Naive thymus-derived CD4-positive, alpha-beta T cell (primary cell): ENCODE measurements around the gene HDDC2. TPM values are rescaled to one million over a fixed set of nuclear protein-coding genes. Genes with fewer than 3 reads are reported as not detected.

Experiments used
- ATAC-seq: fragments of 150-1000 bp; cut with Tn5 transposase; 2 replicates; pipeline ENCODE4 v1.10.0; 2021; ENCODE audit warnings: mild to moderate bottlenecking, moderate library complexity
- CTCF ChIA-PET: fragments of 350-600 bp; sonication (Branson Sonifier 250); formaldehyde crosslinking; loops from one replicate; lab custom pipeline; 2021; ENCODE audit warnings: antibody characterized with exemption; lab: Charles Lee
- POLR2A ChIA-PET: fragments of 350-600 bp; sonication (Branson Sonifier 250); formaldehyde crosslinking; loops from one replicate; lab custom pipeline; 2021; ENCODE audit warnings: antibody characterized with exemption, inconsistent platforms; lab: Charles Lee
- DNase-seq, 9 donors: peaks; one replicate each; pipeline versions ENCODE4 v3.0.0 to v3.0.0-alpha.2; 2020 to 2022; ENCODE audit warnings: mixed read lengths in 1 of 9
- H3K27ac ChIP-seq: one replicate; pipeline ENCODE4 v1.7.0; 2013; ENCODE audit warnings: mild to moderate bottlenecking, low read depth, low read length, moderate library complexity
- H3K27me3 ChIP-seq, 2 donors: one replicate each; pipeline ENCODE4 v1.7.0; 2013; ENCODE audit warnings: low read length in 2 of 2, mild to moderate bottlenecking in 2 of 2, moderate library complexity in 2 of 2; ENCODE audit not compliant: control insufficient read depth in 2 of 2, insufficient read depth in 2 of 2
- H3K36me3 ChIP-seq, 3 experiments: 1 replicate in 2 of 3; 2 replicates in 1 of 3; pipeline ENCODE4 v1.7.0; 2013; ENCODE audit warnings: low read length in 3 of 3, mild to moderate bottlenecking in 3 of 3, moderate library complexity in 1 of 3; ENCODE audit not compliant: insufficient read depth in 3 of 3, control insufficient read depth in 2 of 3
- H3K4me1 ChIP-seq, 2 donors: one replicate each; pipeline ENCODE4 v1.7.0; 2013; ENCODE audit warnings: low read length in 2 of 2, mild to moderate bottlenecking in 2 of 2, moderate library complexity in 1 of 2; ENCODE audit not compliant: control insufficient read depth in 2 of 2, insufficient read depth in 2 of 2
- H3K4me3 ChIP-seq: 2 replicates; pipeline ENCODE4 v1.7.0; 2013; ENCODE audit warnings: mild to moderate bottlenecking, low read length
- H3K9me3 ChIP-seq, 3 experiments: 1 replicate in 2 of 3; 2 replicates in 1 of 3; pipeline ENCODE4 v1.7.0; 2013; ENCODE audit warnings: low read length in 3 of 3; ENCODE audit not compliant: control insufficient read depth in 2 of 3
- H3K27ac Mint-ChIP-seq, 9 donors: one replicate each; pipeline ENCODE4 v1.8.0; 2020 to 2022; ENCODE audit warnings: mixed read lengths in 9 of 9, mild to moderate bottlenecking in 8 of 9, moderate library complexity in 5 of 9, inconsistent platforms in 2 of 9
- H3K27me3 Mint-ChIP-seq, 5 donors: one replicate each; pipeline ENCODE4 v1.8.0; 2021 to 2022; ENCODE audit warnings: mixed read lengths in 5 of 5, mild to moderate bottlenecking in 1 of 5
- H3K36me3 Mint-ChIP-seq, 5 donors: one replicate each; pipeline ENCODE4 v1.8.0; 2020 to 2022; ENCODE audit warnings: mixed read lengths in 5 of 5, mild to moderate bottlenecking in 3 of 5, inconsistent platforms in 1 of 5
- H3K4me1 Mint-ChIP-seq, 7 donors: one replicate each; pipeline ENCODE4 v1.8.0; 2020 to 2022; ENCODE audit warnings: mixed read lengths in 7 of 7, mild to moderate bottlenecking in 3 of 7, inconsistent platforms in 1 of 7
- H3K4me3 Mint-ChIP-seq, 10 donors: one replicate each; pipeline ENCODE4 v1.8.0; 2020 to 2022; ENCODE audit warnings: mild to moderate bottlenecking in 10 of 10, mixed read lengths in 10 of 10, moderate library complexity in 6 of 10, inconsistent platforms in 2 of 10
- H3K9me3 Mint-ChIP-seq, 11 donors: one replicate each; pipeline ENCODE4 v1.8.0; 2020 to 2022; ENCODE audit warnings: mixed read lengths in 11 of 11, mild to moderate bottlenecking in 4 of 11, inconsistent platforms in 1 of 11, moderate library complexity in 1 of 11
- intact Hi-C, 2 donors: fragments of 100-400 bp; cut with micrococcal nuclease; formaldehyde crosslinking; loops; one replicate each; pipeline ENCODE4 v1.15.1; 2023
- polyA plus RNA-seq, 2 donors: library from polyadenylated mRNA; unstranded; fragments of 300-500 nt; fragmentation: Illumina TruSeq; gene quantifications; one replicate each; pipeline ENCODE4 v1.2.3, GENCODE V29; 2021
- total RNA-seq, 6 experiments: library from RNA in 5 of 6; stranded (reverse) in 5 of 6; gene quantifications; 1 replicate in 5 of 6; 2 replicates in 1 of 6; pipeline ENCODE4 v1.2.3 and lab custom pipeline; 2021 to 2026

HDDC2 gene
- total and polyA plus RNA-seq, 7 experiments from 2014 or later, result 33.4 to 116 (median 55.1) TPM

GRCh38 chr6:125231574-125232343 is 70.0 kb downstream of the HDDC2 start:
- intact Hi-C loops, result no loop called here
- no peaks in the 10 kb centered on the region for H3K9me3 Mint-ChIP-seq
- peaks cover 0 to 6% (median 0%) of the 10 kb centered on the region in 5 donors for H3K27me3 Mint-ChIP-seq
- H3K27me3 ChIP-seq, result no peaks in the 10 kb centered on the region
- no peaks in the 10 kb centered on the region for H3K36me3 Mint-ChIP-seq
- DNase-seq (no peak), ATAC-seq (no peak)
- CTCF ChIA-PET, result no interaction called here
- H3K4me1 Mint-ChIP-seq, result peaks cover 0 to 5% (median 0%) of the 10 kb centered on the region in 7 donors
- no peaks in the 10 kb centered on the region for H3K9me3 ChIP-seq
- no peaks in the 10 kb centered on the region for H3K36me3 ChIP-seq
- no peak overlapping the region for H3K4me3 ChIP-seq
- no peak overlapping the region for H3K27ac Mint-ChIP-seq
- H3K27ac ChIP-seq, result no peak overlapping the region
- H3K4me3 Mint-ChIP-seq, result no peak overlapping the region
- POLR2A ChIA-PET, result no interaction called here
- no peaks in the 10 kb centered on the region for H3K4me1 ChIP-seq

DNA sequence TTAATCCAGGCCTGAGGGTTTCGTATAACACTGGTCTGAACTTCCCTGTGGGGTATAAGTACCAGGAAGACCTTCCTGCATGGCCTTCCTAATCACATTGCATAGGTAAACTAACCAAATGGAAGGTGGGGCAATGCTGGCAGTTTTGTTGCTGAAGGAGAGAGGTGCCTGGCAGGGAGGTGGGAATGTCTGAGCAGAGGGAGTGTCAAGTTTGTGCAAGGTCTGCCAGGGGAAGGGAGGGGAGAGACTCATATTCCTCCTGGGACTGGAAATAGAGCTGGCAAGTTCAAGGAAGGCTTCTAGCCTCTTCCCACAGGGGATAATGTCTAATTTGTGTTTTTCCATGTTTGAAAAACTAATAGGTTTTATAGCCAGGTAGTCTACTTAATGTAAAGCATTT is 70.6 kb downstream of the HDDC2 start:
- Mint-ChIP-seq H3K9me3 (no peaks in the 10 kb centered on the region), H3K27ac (no peak overlapping the region), H3K36me3 (no peaks in the 10 kb centered on the region), H3K27me3 (peaks cover 0 to 6% (median 0%) of the 10 kb centered on the region in 5 donors), H3K4me3 (no peak overlapping the region), H3K4me1 (peaks cover 0 to 5% (median 0%) of the 10 kb centered on the region in 7 donors)
- ATAC-seq (no peak), DNase-seq (no peak)
- no peaks in the 10 kb centered on the region for H3K9me3 ChIP-seq
- H3K27ac ChIP-seq, result no peak overlapping the region
- H3K4me1 ChIP-seq, result no peaks in the 10 kb centered on the region
- no peaks in the 10 kb centered on the region for H3K36me3 ChIP-seq
- CTCF ChIA-PET, result no interaction called here
- POLR2A ChIA-PET, result no interaction called here
- intact Hi-C loops, result no loop called here
- no peak overlapping the region for H3K4me3 ChIP-seq
- no peaks in the 10 kb centered on the region for H3K27me3 ChIP-seq

- DNase-seq (no peak), ATAC-seq (no peak)
- no peaks in the 10 kb centered on the region for H3K9me3 ChIP-seq
- intact Hi-C loops, result no loop called here
- ChIA-PET POLR2A (no interaction called here), CTCF (no interaction called here)
- no peaks in the 10 kb centered on the region for H3K36me3 ChIP-seq
- no peak overlapping the region for H3K27ac ChIP-seq
- Mint-ChIP-seq H3K27me3 (peaks cover 0 to 9% (median 0%) of the 10 kb centered on the region in 5 donors), H3K4me3 (no peak overlapping the region), H3K27ac (no peak overlapping the region), H3K36me3 (no peaks in the 10 kb centered on the region), H3K4me1 (peaks cover 0 to 5% (median 0%) of the 10 kb centered on the region in 7 donors), H3K9me3 (no peaks in the 10 kb centered on the region)
- no peaks in the 10 kb centered on the region for H3K4me1 ChIP-seq
- no peaks in the 10 kb centered on the region for H3K27me3 ChIP-seq
- no peak overlapping the region for H3K4me3 ChIP-seq
Observed at GRCh38 chr6:125230674-125231073, 71.1 kb downstream of the HDDC2 start.

- no peaks in the 10 kb centered on the region for H3K9me3 ChIP-seq
- no peak overlapping the region for H3K4me3 Mint-ChIP-seq
- POLR2A ChIA-PET, result no interaction called here
- H3K27ac Mint-ChIP-seq, result no peak overlapping the region
- DNase-seq (no peak), ATAC-seq (no peak)
- H3K36me3 ChIP-seq, result no peaks in the 10 kb centered on the region
- H3K27ac ChIP-seq, result no peak overlapping the region
- no peak overlapping the region for H3K4me3 ChIP-seq
- no peaks in the 10 kb centered on the region for H3K27me3 ChIP-seq
- no peaks in the 10 kb centered on the region for H3K9me3 Mint-ChIP-seq
- no peaks in the 10 kb centered on the region for H3K36me3 Mint-ChIP-seq
- CTCF ChIA-PET, result no interaction called here
- peaks cover 0 to 9% (median 0%) of the 10 kb centered on the region in 5 donors for H3K27me3 Mint-ChIP-seq
- intact Hi-C loops, result no loop called here
- H3K4me1 Mint-ChIP-seq, result peaks cover 0 to 9% (median 0%) of the 10 kb centered on the region in 7 donors
- no peaks in the 10 kb centered on the region for H3K4me1 ChIP-seq
Observed at GRCh38 chr6:125228981-125229479, 72.7 kb downstream of the HDDC2 start.

DNA sequence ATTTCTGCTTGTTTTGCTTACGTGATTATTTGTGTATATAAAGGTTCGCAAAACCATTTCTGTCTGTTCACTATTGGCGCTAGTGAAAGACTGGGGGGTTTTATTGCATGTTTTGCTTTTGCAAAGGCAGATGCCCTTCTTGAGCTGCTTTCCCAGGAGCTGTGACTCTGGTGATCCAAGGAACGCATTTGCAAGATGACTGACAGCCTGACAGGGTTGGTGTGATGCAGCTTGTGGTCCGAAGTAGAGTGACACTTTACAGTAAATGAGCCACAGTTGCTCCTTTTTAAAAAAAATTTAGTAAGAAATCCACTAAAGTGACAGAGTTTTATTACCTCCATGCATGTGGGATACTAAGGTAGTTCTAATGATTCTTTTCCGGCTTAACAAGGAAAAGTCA is 74.5 kb downstream of the HDDC2 start:
- H3K4me3 Mint-ChIP-seq, result no peak overlapping the region
- no peaks in the 10 kb centered on the region for H3K9me3 ChIP-seq
- H3K27ac Mint-ChIP-seq, result no peak overlapping the region
- ATAC-seq (no peak), DNase-seq (no peak)
- POLR2A ChIA-PET, result no interaction called here
- CTCF ChIA-PET, result interaction anchor here (0.7 kb wide), 1 partner anchor 288 kb away, joined by 3 read pairs; no protein-coding TSS in a partner anchor
- no peaks in the 10 kb centered on the region for H3K4me1 ChIP-seq
- no peak overlapping the region for H3K27ac ChIP-seq
- H3K4me3 ChIP-seq, result no peak overlapping the region
- H3K9me3 Mint-ChIP-seq, result no peaks in the 10 kb centered on the region
- no peaks in the 10 kb centered on the region for H3K36me3 ChIP-seq
- H3K27me3 ChIP-seq, result no peaks in the 10 kb centered on the region
- no peaks in the 10 kb centered on the region for H3K36me3 Mint-ChIP-seq
- peaks cover 0 to 5% (median 0%) of the 10 kb centered on the region in 7 donors for H3K4me1 Mint-ChIP-seq
- peaks cover 0 to 9% (median 4%) of the 10 kb centered on the region in 5 donors for H3K27me3 Mint-ChIP-seq
- intact Hi-C loops, result no loop called here

Other genes starting within 250 kb of the HDDC2 start
- under 1 TPM in 1 of 5 experiments, not detected in 4; 0.15 TPM for gene TPD52L1, start 148.2 kb downstream of the HDDC2 start, total RNA-seq
- gene TPD52L1, start 148.2 kb downstream of the HDDC2 start, polyA plus RNA-seq, result under 1 TPM; 0.56 to 0.67 TPM